ENCODE data around the gene MAGI3.
"Not testable (repeated sequence)": the region's sequence is repeated elsewhere in the genome, so short reads cannot be mapped to it uniquely, and the experiment has no call there.

Gene MAGI3

GRCh38 chr1:113451710-113452109 is 61.4 kb downstream of the MAGI3 start:
- no peak for DNase-seq

GRCh38 chr1:113452921-113453770 is 62.8 kb downstream of the MAGI3 start:
- DNase-seq = no peak

GRCh38 chr1:113453771-113454083 is 63.4 kb downstream of the MAGI3 start:
- no peak for DNase-seq

GRCh38 chr1:113455374-113455773 is 65.1 kb downstream of the MAGI3 start:
- DNase-seq = no peak

GRCh38 chr1:113456967-113457366 is 66.7 kb downstream of the MAGI3 start:
- DNase-seq = no peak

- no peak for DNase-seq
Measured at GRCh38 chr1:113459279-113459678, 69.0 kb downstream of the MAGI3 start.

GRCh38 chr1:113467991-113468390 is 77.7 kb downstream of the MAGI3 start:
- no peak for DNase-seq

GRCh38 chr1:113478427-113479195 is 88.3 kb downstream of the MAGI3 start:
- not testable (repeated sequence) for DNase-seq

GRCh38 chr1:113479713-113480676 is 89.7 kb downstream of the MAGI3 start:
- DNase-seq = no peak

GRCh38 chr1:113485131-113485530 is 94.8 kb downstream of the MAGI3 start:
- DNase-seq = not testable (repeated sequence)

- no peak for DNase-seq
Measured at GRCh38 chr1:113488576-113489177, 98.4 kb downstream of the MAGI3 start.

GRCh38 chr1:113490384-113490783 is 100.1 kb downstream of the MAGI3 start:
- DNase-seq = no peak

GRCh38 chr1:113493533-113493932 is 103.2 kb downstream of the MAGI3 start:
- DNase-seq = no peak

GRCh38 chr1:113505357-113505756 is 115.0 kb downstream of the MAGI3 start:
- no peak for DNase-seq

GRCh38 chr1:113507552-113508214 is 117.4 kb downstream of the MAGI3 start:
- no peak for DNase-seq

- DNase-seq = no peak
Measured at GRCh38 chr1:113508364-113509164, 118.2 kb downstream of the MAGI3 start.

- not testable (repeated sequence) for DNase-seq
Measured at GRCh38 chr1:113509766-113510165, 119.5 kb downstream of the MAGI3 start.

GRCh38 chr1:113511269-113511668 is 121.0 kb downstream of the MAGI3 start:
- no peak for DNase-seq

- no peak for DNase-seq
Measured at GRCh38 chr1:113515498-113515897, 125.2 kb downstream of the MAGI3 start.

GRCh38 chr1:113517346-113517745 is 127.0 kb downstream of the MAGI3 start:
- DNase-seq = no peak

GRCh38 chr1:113517983-113518382 is 127.7 kb downstream of the MAGI3 start:
- DNase-seq = no peak

Measured in stimulated activated CD4-positive, alpha-beta T cell treated with anti-CD3 and anti-CD28 coated beads, Interleukin-2, amount 100 ng/mL, for 48 hours (primary cell).